Keratinocyte (primary cell): ENCODE results near the gene KAT5. TPM values are rescaled to one million over a fixed set of nuclear protein-coding genes. Genes with fewer than 3 reads are reported as not detected.
"Not testable (repeated sequence)": the region's sequence is repeated elsewhere in the genome, so short reads cannot be mapped to it uniquely, and the experiment has no call there.

Source experiments
- DNase-seq: peaks from one replicate; pipeline ENCODE4 v3.0.0-alpha.2; 2011; ENCODE audit warnings: low read depth, missing footprints, low spot score
- FAIRE-seq: peaks from 2 replicates; lab custom pipeline; 2011; peaks lifted over from hg19 to GRCh38; lab: Jason Lieb, UNC
- H2AFZ ChIP-seq: 2 replicates; pipeline ENCODE4 v1.6.0; 2012; ENCODE audit warnings: low read length, control low read depth, inconsistent platforms; ENCODE audit not compliant: control insufficient read depth
- H3K27ac ChIP-seq: 2 replicates; pipeline ENCODE4 v1.5.1; 2011; ENCODE audit warnings: low read length; ENCODE audit not compliant: control insufficient read depth, insufficient read depth
- H3K27me3 ChIP-seq: 3 replicates; pipeline ENCODE4 v1.6.0; 2011; ENCODE audit warnings: low read length; ENCODE audit not compliant: control insufficient read depth, insufficient read depth; ENCODE audit errors: extremely low read depth
- H3K36me3 ChIP-seq, 2 experiments: 2 replicates in 1 of 2; 3 replicates in 1 of 2; pipeline ENCODE4 v1.5.1; 2011; ENCODE audit warnings: low read length in 2 of 2, mild to moderate bottlenecking in 1 of 2; ENCODE audit not compliant: control insufficient read depth in 2 of 2, insufficient read depth in 2 of 2; ENCODE audit errors: extremely low read depth in 1 of 2
- H3K4me1 ChIP-seq: 3 replicates; pipeline ENCODE4 v1.5.1; 2011; ENCODE audit warnings: low read length; ENCODE audit not compliant: control insufficient read depth, insufficient read depth; ENCODE audit errors: extremely low read depth
- H3K4me2 ChIP-seq: 3 replicates; pipeline ENCODE4 v1.6.0; 2011; ENCODE audit warnings: low read depth, low read length; ENCODE audit not compliant: control insufficient read depth, insufficient read depth; ENCODE audit errors: extremely low read depth
- H3K4me3 ChIP-seq, 3 experiments: fragments of 200-600 bp in 1 of 3; sonication (generic) in 1 of 3; 2 replicates in 2 of 3; 3 replicates in 1 of 3; pipeline ENCODE4 v1.5.1; 2011 to 2016; ENCODE audit warnings: low read length in 3 of 3, mild to moderate bottlenecking in 3 of 3, control low read depth in 2 of 3, inconsistent platforms in 1 of 3, low read depth in 1 of 3, mixed read lengths in 1 of 3, mixed run types in 1 of 3, moderate library complexity in 1 of 3; ENCODE audit not compliant: control insufficient read depth in 2 of 3, insufficient read depth in 2 of 3; ENCODE audit errors: extremely low read depth in 1 of 3
- H3K79me2 ChIP-seq: 2 replicates; pipeline ENCODE4 v1.6.0; 2012; ENCODE audit warnings: low read length; ENCODE audit not compliant: control insufficient read depth, insufficient read depth
- H3K9ac ChIP-seq: 3 replicates; pipeline ENCODE4 v1.6.0; 2011; ENCODE audit warnings: low read length; ENCODE audit not compliant: control insufficient read depth, insufficient read depth; ENCODE audit errors: extremely low read depth
- H3K9me1 ChIP-seq: 3 replicates; pipeline ENCODE4 v1.6.0; 2011; ENCODE audit warnings: low read length; ENCODE audit not compliant: control insufficient read depth, insufficient read depth; ENCODE audit errors: extremely low read depth
- H3K9me3 ChIP-seq: 2 replicates; pipeline ENCODE4 v1.5.1; 2012; ENCODE audit warnings: low read depth, low read length; ENCODE audit not compliant: control insufficient read depth
- H4K20me1 ChIP-seq: 3 replicates; pipeline ENCODE4 v1.6.0; 2011; ENCODE audit warnings: low read length; ENCODE audit not compliant: control insufficient read depth, insufficient read depth; ENCODE audit errors: extremely low read depth
- CTCF ChIP-seq, 3 experiments: IDR thresholded peaks in 1 of 3; conservative IDR thresholded peaks in 1 of 3; optimal IDR thresholded peaks in 1 of 3; 2 replicates in 2 of 3; 3 replicates in 1 of 3; pipeline versions ENCODE3 to v1.5.1; 2011; ENCODE audit warnings: low read length in 3 of 3, mild to moderate bottlenecking in 3 of 3, moderate library complexity in 2 of 3, control low read depth in 1 of 3, inconsistent platforms in 1 of 3; ENCODE audit not compliant: insufficient read depth in 2 of 3; ENCODE audit errors: extremely low read depth in 1 of 3
- EZH2 ChIP-seq: IDR thresholded peaks from one replicate; pipeline ENCODE4 v1.6.1; 2012; ENCODE audit warnings: inconsistent platforms, mild to moderate bottlenecking, low read length, moderate library complexity
- dilution Hi-C: fragments of 300-500 bp; cut with MboI; formaldehyde crosslinking; loops from one replicate; pipeline ENCODE4 v1.7.0; 2020; ENCODE audit warnings: low sequenced_read_pairs; ENCODE audit not compliant: extremely low pct_ligation_motif_present
- polyA plus RNA-seq, 5 experiments: library from polyadenylated mRNA; depleted of rRNA in 3 of 5; stranded (reverse) in 3 of 5; stranded (forward) in 1 of 5; unstranded in 1 of 5; fragments of >200 nt; gene quantifications; 1 replicate in 1 of 5; 2 replicates in 3 of 5; 3 replicates in 1 of 5; pipeline versions ENCODE4 v1.2.1 to v1.2.3, GENCODE V29; 2011 to 2012; ENCODE audit warnings: missing spikeins in 2 of 5, low read depth in 1 of 5, low replicate concordance in 1 of 5

KAT5 gene
- polyA plus RNA-seq, 1 donor (not counting 4 experiments of a cell fraction or from before 2014, with no cell fraction given) = 26.8 TPM

- Histone ChIP-seq H3K27me3 (no peaks in the 10 kb centered on the region), H3K4me1 (no peaks in the 10 kb centered on the region), H3K36me3 (no peaks in the 10 kb centered on the region), H3K9me1 (no peaks in the 10 kb centered on the region), H3K9me3 (no peaks in the 10 kb centered on the region), H3K4me3 (no peak overlapping the region), H4K20me1 (no peaks in the 10 kb centered on the region), H3K79me2 (no peaks in the 10 kb centered on the region), H3K9ac (no peak overlapping the region), H3K27ac (no peak overlapping the region), H3K4me2 (no peak overlapping the region), H2AFZ (no peak overlapping the region)
- DNase-seq (no peak), FAIRE-seq (no peak)
- TF ChIP-seq EZH2 (no peak), CTCF (optimal IDR thresholded peaks at IDR 0.05 in 1 of 3, IDR thresholded peaks at IDR 0.05 in 1 of 3, conservative IDR thresholded peaks at IDR 0.05 in 1 of 3; ENCODE audit: extremely low read depth in 1 of 3, insufficient read depth in 2 of 3, low read length in 3 of 3) (no peak)
- dilution Hi-C loops = no loop called here
These were observed 18.4 kb downstream of the KAT5 start for GRCh38 chr11:65730461-65730860.

GRCh38 chr11:65735111-65735510, 23.1 kb downstream of the KAT5 start:
- dilution Hi-C loops, H3K9ac ChIP-seq, H2AFZ ChIP-seq, H3K79me2 ChIP-seq, H4K20me1 ChIP-seq, H3K4me1 ChIP-seq, DNase-seq, H3K9me1 ChIP-seq, H3K27me3 ChIP-seq, H3K4me2 ChIP-seq, H3K4me3 ChIP-seq, H3K9me3 ChIP-seq, H3K27ac ChIP-seq, FAIRE-seq, H3K36me3 ChIP-seq: not testable (repeated sequence)

- no peak overlapping the region for H3K27ac ChIP-seq
- H3K9me3 ChIP-seq = peaks cover 2% of the 10 kb centered on the region
- H3K4me1 ChIP-seq = no peaks in the 10 kb centered on the region
- H3K36me3 ChIP-seq = no peaks in the 10 kb centered on the region
- dilution Hi-C loops = no loop called here
- H3K4me3 ChIP-seq = no peak overlapping the region
- no peaks in the 10 kb centered on the region for H3K79me2 ChIP-seq
- no peak overlapping the region for H3K4me2 ChIP-seq
- H4K20me1 ChIP-seq = no peaks in the 10 kb centered on the region
- H3K9ac ChIP-seq = no peak overlapping the region
- FAIRE-seq = no peak
- DNase-seq = no peak
- TF ChIP-seq CTCF (optimal IDR thresholded peaks at IDR 0.05 in 1 of 3, IDR thresholded peaks at IDR 0.05 in 1 of 3, conservative IDR thresholded peaks at IDR 0.05 in 1 of 3; ENCODE audit: extremely low read depth in 1 of 3, insufficient read depth in 2 of 3, low read length in 3 of 3) (no peak), EZH2 (no peak)
- H3K27me3 ChIP-seq = no peaks in the 10 kb centered on the region
- no peaks in the 10 kb centered on the region for H3K9me1 ChIP-seq
- no peak overlapping the region for H2AFZ ChIP-seq
These were observed 24.8 kb downstream of the KAT5 start for GRCh38 chr11:65736810-65737209.
